HG03159 (cell line): ENCODE measurements around the gene SCMH1.

ENCODE experiments used
- ATAC-seq: cut with Tn5 transposase; IDR thresholded peaks from one replicate; pipeline ENCODE4 v1.9.1; 2021; ENCODE audit warnings: mild to moderate bottlenecking, moderate library complexity; ENCODE audit not compliant: unreplicated experiment

Gene SCMH1

DNA sequence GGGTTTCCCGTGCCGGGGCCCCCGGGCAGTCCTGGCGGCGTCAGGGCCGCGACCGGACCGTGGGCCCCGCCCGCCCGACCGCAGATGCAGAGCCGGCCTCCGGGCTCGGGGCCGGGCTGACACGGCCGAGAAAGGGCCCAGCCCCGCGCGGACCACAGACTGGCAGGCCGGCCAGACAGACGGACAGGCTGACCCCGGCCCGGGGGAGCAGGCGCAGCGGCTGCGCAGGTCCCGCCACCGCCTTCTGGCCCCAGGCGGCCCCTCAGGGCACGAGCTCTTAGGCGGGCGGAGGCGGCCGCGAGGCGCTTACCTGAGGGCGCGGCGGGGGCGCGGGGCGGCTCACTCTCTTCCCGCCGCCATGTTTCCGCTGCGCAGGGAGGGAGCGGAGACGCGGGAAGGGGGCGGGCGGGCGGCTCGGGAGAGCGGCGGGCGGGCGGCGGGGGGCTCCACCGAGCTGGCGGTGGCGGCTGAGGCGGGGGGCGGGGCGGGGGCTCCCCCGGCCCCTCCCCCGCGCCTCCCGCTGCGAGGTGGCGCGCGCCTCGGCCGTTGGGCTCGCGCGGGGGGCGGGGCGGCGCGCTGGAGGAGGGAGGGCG lies at the start of gene SCMH1:
SCMH1 (minus strand) TSS at position 558 of the 593 bp plus-strand sequence. CDS start 56,173 bp downstream, outside the sequence.
- peak; percentile 40 for ATAC-seq

DNA sequence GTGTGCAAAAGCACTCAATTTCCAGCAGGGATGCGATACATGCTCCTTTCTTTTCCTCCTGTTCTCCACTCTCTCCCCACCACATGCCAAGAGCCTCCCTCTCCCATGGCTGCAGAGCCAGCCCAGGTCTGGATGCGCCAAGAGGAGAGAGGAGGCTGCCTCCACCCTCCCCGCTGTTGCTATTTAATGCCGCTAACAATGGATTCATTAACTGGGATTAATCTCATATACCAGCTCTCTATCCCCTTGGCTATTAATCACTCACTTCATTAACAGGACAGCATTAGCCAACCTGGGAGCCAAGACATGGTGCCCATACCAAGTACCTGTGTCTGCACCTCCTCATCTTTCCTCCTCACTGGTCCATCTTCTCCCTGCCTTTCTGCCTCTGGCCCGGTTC lies 49.1 kb upstream of the SCMH1 start:
- no peak for ATAC-seq

DNA sequence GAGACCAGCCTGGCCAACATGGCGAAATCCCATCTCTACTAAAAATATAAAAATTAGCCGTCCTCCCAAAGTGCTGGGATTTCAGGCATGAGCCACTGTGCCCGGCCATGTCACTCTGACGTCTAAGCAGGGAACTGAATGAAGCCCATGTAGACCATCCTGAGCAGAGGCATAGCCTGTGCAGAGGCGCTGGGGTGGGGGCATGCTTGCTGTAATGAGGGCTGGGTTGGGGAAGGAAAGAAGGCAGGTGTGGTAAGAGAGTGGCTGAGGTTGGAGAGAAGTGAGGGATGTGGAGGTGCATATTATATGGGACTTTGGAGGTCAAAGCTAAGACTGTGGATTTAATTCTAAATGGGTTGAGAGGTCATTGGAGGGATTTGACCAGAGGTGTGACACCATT lies 47.1 kb upstream of the SCMH1 start:
- no peak for ATAC-seq

DNA sequence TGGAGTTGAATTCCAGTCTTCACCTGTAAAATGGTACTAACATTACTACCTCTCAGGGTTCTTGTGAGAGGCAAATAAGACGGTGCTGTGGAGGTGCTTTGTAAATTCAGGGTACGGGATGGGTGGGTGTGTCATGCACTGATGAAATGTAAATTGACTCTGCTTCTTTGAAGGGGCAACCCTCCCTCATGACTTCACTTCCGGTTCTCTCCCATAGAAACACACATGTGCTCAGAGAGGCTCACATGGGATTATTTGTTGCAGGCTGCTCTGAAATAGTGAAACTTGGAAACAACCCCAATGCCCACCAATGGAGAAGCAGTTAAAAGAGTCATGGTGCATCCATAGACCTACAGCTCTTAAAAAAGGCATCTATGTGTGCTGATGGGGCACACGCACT lies 44.9 kb upstream of the SCMH1 start:
- no peak for ATAC-seq

DNA sequence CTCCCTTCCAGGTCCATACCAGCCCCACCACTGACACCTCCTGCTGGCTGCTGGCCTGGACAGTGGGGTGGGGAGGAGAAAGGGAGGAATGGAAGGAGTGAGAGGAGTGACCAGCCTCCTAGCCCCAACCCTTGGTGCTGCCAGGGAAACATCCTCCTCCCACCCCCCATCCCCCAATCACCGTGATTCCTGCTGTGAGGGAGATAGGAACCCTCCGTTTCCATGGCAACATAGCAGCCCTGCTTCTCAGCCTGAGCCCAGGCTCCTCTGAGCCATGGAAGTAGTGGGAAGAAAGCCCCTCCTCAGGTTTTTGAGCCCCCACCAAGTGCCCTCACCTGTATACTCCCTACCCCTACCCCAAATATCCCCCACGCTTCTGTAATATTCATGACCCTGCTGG lies 44.4 kb upstream of the SCMH1 start:
- ATAC-seq = no peak

DNA sequence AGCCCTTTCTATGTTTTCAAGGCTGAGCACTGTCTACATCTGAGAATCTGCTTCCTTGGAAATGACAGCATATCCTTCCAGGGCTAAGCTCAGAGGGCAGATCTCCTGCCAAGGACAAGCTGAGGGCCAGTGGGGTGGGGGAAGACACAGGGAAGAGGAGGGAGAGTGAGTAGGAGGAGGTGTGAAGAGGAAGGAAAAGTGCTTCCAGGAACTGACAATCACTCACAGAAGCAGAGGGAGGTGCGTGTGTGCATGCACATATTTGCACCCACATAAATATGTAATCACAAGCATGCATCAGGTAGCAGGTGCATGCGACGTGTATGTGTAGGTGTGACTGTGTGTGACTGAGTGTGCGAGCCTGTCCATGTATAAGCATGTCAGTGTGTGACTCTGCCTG lies 43.7 kb upstream of the SCMH1 start:
- no peak for ATAC-seq

DNA sequence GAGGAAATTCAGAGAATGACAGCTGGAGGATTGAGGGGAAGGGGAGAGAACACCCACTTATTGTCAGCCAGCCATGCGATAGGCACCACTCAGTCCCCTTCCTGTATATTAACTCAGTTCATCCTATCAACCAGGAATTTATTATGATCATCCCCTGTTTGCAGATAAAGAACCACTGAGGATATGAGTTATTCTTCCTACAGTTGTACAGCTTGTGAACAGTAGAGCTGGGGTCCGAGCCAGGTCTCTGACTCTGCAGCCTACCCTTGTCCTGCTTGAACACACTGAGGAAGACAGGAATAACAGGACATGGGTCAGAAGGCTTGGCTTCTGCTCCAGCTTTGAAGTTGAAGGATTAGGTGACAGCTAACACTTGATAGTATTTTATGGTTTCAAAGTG lies 42.0 kb upstream of the SCMH1 start:
- no peak for ATAC-seq

DNA sequence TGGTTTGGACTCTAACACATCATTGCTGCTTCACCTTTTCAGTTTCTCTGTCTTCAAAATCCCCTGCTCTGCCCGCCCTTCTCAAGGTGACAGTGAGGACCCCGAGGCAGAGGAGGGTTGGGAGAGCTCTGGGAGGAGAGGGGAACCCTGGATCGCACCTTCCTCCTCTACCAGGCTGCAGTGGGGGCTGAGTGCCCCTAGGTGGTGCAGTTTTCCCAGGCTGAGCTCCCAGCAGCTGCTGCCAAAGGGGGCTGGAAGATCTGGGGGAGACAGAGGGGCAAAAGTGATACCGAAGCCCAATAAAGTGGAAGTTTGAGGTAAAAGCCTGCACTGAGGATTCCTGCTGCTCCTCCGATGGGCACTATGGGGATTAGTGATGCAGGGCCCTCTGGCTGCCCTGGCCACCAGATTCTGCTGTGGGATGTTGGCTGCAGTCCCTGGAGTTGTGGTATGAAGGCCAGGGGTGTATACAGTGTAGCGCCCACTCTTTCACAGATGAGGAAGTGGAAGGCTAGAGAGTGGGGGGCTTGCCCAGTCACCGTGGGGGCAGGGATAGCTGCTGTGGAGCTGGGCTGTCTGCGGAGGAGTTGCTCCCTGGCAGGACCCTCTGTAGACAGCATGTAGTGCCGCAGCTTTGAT lies 40.7 kb upstream of the SCMH1 start:
- no peak for ATAC-seq

DNA sequence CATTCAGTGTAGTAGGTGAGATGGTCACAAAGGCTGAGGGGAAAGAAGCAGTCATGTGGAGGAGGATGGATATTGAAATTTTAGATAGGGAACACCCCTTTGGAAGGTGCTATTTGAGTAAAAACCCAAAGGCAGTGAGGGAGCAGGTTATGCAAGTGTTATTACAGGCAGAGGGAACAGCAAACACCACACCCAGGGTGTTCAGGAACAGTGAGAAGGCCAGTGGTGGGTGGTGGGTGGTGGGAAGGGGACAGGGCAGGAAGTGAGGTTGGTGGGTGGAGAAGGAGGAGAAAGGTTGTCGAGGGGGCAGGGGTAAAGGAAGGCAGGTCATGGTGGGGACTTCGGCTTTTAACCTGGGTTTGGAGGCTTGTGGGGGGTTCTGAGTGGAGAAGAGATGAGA lies 39.2 kb upstream of the SCMH1 start:
- no peak for ATAC-seq

DNA sequence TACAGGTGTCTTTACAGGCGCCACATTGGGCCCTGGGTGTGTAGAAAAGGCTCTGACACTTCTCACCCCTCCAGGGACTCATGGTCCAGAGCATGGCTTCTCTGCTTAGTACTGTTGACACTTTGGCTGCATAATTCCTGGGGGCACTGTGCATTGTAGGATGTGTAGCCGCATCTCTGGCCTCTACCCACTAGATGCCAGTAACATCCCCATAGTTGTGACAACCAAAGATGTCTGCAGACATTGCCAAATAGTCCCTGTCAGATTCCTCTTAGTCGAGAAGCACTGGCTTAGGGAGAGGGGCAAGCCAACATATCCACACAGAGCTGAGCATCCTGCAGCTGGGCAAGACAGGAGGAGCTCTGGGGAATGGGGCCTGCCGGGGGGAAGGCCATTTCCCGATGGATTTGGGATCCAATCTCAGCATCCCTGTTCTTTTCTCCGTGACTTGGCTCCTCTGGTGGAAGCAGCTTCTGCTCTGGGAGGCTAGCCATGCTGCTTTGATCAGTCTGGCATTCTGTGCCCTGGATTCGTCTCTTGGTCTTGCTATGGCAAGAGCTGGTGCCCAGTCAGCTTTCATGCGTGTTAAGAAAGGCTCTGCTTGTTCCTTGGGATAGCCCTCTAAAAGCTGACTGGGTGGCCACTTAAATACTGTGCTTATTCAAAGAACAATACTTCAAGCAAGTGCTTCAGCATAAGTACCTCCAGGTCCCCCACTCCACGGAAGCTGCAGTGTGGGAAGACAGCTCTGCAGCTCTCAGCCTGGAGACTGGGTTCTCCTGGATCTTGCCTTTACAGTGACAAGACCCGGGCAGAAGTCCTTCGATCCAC lies 38.3 kb upstream of the SCMH1 start:
- no peak for ATAC-seq

DNA sequence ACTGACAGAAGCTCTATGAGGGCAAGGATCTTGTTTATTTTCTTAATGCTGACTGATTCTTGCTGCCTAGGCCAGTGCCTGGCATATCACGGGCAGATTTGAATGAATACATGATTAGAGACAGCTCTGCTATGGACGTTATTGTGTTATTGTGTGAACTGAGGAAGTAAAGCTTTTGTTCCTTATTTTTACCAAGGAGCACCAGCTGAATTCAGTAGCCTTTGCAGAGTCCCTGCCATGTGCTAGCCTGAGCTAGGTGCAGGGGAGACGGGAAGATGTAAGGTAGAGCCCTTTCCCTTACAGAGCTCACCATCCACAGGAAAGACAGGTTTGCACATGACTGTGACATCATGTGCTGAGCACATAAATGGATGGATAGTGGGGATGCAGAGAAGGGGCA lies 36.0 kb upstream of the SCMH1 start:
- no peak for ATAC-seq

DNA sequence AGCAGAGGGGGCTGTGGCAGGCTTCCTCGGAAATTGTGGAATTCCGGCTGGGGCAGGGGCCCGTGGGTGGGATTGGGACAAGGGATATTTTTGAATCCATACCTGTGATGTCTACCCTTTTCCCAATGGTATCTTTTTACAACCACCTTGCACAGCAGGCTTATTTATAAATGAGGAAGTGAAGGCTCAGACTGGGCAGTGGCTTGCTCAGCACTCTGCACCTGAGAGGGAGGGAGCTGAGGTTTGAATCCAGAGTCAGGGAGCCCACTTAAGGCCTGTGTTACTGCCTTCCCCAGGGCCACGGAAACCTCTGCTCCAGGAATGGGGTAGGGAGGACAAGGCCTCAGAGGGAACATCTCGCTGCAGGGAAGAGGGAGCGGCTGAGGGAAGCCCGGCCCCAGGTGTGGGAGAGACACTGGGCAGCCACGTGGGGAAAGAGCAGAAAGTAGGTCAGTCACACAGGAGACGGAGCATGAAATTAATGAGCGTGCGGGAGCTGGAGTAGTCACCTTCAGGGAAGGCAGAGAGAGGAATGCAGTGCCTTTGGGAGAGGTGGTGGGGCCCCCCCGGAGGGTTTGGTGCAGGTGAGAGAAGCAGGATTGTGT lies 35.4 kb upstream of the SCMH1 start:
- no peak for ATAC-seq

DNA sequence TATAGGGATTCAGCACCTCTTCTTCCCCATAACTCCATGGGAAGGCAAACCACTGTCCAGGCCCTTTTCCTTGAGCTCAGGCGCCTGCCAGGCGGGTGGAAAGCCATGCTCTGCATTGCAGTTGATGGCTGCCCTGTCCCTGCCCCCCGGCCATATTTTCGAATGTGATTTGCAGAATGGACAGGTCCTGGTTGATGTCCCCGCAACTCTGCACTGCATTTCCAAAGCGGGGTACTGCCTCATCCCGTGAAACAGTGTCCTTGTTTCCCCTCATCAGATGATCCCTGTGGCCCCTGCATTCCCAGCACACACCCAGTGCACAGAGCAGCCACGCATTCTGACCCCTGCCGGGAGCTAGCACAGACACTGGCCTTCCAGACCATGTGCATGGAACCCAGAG lies 33.7 kb upstream of the SCMH1 start:
- no peak for ATAC-seq

DNA sequence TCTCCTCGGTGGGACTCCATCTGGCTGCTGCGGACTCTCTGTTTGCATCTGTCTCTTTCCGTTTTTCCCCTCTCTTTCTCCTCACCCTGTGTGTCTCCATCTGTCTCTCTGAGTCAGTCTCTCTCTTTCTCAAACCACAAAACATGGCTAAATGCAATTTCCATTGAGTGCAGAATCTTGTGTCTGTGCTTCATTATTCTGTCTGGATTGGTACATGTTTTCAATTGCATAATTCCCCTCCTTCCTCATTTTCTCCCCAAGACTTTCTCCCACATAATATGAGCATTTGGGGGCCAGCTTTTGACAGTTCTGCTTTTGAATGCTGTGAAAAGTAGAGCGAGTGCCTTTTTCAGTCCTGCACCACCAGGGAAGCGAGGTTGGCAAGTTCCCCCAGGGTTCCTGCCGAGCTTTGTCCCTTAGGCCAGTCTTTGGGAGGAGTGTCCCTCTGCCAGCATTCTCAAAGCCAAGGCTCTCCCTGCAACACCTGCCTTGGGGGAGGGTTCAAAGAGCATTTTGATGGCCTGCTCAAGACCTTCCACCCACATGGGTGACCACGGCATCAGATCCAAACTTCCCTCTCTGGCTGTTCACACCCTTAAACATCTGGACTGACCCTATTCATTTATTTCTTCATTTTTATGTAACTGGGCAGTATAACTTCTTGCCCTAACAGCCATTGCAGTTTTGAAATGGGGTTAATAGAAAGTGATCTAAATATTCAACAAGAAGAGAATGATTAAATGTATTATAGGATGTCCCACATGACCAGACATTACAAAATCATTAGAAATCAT lies 32.8 kb upstream of the SCMH1 start:
- no peak for ATAC-seq

DNA sequence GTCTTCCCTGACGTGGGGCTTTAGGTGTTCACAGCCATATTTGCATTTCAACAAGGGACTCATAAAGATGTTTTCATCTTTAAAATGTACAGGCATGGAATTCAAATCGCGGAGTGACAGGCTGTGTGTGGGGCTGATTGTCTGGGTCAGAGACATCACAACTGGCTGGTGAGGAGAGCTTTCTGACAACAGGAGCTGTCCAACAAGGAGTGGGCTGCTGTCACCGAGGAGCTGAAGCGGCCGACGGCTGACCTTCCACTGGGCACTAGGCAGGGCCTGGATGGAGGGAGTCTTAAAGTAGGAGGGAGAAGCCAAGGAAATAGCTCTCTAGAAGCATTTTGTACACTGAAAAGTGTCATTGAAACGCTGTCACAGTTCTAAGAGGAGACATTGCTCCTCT lies 30.5 kb upstream of the SCMH1 start:
- no peak for ATAC-seq

DNA sequence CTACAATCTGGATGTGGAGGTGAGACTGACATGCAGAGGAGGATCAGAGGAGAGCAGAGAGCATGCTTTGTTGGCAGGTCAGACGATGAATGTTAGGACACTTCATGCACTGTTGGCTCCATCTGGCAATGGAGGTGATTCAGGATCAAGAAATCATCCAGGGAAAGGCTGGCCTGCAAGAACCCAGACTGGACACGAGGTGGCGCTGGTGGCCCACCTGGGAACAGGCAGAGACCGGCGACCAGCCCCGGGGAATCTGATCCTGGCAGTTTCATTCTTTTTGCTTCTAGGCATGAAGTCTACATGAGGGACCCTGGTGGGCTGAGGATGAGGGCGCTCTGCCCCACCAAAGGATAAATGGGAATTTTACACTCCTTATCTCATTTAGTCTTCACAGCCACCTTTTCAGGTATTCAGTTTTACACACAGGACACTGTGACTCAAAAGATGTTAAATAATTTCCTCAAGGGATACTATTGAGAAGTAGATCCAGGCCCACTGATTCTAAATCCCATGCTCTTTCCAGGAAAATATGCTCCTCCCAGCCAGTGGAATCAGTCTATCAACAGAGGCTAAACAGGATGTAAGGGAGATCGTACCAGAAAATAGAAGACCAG lies 26.2 kb upstream of the SCMH1 start:
- ATAC-seq = no peak

DNA sequence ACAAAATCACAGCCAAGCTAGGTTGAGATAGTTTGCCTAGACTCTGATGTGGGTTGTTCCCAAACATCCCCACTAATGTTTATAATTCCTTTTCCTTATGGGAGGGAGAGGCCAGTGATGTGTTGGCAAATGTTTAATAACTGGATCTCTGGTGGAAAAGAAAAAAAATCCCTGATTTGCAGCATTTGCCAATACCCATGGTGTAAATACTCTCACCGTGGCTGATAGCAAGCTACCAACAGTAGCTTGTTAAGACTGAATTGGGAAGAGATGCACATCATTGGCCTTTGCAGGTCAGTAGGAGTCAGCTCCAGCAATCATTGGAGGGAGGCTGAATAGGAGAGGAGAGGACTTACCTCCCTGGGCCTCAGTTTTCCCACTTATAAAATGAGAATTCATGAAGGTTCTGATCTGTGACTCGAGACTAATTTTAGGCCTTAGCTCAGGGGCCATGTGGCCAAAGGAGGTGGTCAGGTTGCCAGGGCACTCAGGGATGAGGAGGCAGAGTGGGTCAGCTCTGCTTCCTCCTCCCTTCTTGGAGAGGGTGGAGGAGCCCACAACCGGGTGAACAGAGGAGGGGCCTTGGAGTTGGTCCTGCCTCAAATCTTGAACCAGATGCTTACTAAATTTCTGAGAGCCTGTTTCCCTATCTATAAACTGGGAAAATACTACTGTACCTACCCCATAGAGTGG lies 20.0 kb upstream of the SCMH1 start:
- ATAC-seq = no peak

DNA sequence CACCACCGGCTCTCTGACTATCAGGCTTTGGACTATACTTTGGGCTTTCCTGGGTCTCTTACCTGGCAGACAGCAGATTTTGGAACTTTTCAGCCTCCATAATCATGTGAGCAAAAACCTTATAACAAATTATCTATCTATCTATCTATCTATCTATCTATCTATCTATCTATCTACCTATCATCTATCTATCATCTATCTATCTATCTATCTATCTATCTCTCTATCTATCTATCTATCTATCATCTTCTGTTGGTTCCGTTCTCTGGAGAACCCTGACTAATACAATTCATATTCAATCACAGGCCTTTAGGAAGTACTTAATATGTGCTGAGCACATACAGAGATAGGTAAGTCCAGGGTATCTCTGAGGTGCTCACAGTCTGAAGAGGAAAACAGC lies 18.7 kb upstream of the SCMH1 start:
- no peak for ATAC-seq

DNA sequence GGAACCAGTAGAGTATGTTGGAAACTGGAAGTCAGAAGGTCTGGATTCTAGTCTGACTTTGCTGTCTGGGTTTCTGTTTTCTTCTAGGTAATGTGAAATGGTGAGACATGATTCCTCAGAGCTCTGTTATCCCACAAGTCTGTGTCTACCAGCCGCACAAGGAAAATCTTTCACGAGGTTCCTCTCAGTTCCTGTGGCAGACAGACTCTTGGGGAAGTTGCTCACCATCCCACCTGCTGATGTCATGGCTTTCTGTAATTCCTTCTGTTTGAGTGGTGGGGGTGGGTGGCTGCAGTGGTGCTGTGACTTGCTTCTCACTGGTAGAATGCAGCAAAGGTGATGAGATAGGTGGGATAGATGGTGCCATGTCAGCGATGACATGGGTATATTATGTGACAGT lies 17.1 kb upstream of the SCMH1 start:
- no peak for ATAC-seq

DNA sequence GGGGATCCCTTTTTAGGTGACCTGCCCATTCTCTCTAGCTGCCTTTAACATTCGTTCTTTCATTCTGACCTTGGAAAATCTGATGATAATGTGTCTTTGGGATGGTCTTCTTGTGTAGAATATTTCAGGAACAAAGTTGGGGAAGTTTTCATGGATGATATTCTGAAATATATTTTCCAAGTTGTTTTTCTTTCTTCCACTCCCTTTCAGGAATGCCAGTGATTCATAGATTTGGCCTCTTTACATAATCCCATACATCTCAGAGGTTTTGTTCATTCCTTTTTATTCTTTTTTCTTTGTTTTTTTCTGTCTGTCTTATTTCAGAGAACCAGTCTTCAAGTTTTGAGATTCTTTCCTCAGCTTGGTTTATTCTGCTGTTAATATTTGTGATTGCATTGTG lies 13.9 kb upstream of the SCMH1 start:
- ATAC-seq = no peak
